Left renal cortex interstitium (tissue), 4 donors: ENCODE results near the gene KRABD2.
"Not testable (repeated sequence)": the region's sequence is repeated elsewhere in the genome, so short reads cannot be mapped to it uniquely, and the experiment has no call there.

ENCODE experiments used
- DNase-seq, 4 donors: peaks; one replicate each; pipeline ENCODE4 v3.0.0-alpha.2; 2013; ENCODE audit warnings: low read depth in 4 of 4, low spot score in 2 of 4, missing footprints in 1 of 4

KRABD2 gene

DNA sequence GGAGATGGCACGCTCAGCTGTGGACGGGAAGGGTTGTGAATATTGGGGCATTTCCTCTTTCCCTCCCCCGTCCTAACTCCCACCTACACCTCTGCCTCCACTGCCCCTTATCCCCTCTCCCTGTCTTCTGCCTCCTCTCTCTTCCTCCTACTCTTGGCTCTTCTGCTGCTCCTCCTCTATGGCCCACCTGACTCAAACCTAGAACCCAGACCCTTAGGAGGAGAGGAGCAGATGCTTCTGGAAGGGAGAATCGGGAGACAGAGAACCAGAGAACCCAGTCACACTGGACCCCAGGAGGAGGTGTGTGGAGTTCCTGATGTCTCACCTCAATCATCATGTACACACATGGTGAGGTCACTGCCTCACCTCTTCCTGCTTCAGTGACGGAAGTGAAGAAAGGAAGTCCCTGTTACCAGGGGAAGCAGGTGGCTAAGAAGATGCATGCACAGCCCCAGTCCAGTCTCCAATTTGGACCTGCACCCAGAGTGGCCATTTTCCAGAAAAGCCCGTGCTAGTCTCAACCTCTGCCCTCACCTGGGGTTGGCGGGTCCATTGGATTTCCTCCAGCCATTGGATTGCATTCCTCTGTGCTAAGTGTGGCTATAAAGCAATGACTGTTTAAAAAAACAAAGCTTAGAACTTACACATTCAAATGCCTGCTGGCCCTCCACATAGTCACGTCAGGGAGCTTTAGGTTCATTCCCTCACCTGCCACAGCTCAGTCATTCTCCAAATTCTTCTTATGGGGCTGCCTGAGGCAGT, 17.1 kb upstream of the KRABD2 start:
- no peak for DNase-seq

DNA sequence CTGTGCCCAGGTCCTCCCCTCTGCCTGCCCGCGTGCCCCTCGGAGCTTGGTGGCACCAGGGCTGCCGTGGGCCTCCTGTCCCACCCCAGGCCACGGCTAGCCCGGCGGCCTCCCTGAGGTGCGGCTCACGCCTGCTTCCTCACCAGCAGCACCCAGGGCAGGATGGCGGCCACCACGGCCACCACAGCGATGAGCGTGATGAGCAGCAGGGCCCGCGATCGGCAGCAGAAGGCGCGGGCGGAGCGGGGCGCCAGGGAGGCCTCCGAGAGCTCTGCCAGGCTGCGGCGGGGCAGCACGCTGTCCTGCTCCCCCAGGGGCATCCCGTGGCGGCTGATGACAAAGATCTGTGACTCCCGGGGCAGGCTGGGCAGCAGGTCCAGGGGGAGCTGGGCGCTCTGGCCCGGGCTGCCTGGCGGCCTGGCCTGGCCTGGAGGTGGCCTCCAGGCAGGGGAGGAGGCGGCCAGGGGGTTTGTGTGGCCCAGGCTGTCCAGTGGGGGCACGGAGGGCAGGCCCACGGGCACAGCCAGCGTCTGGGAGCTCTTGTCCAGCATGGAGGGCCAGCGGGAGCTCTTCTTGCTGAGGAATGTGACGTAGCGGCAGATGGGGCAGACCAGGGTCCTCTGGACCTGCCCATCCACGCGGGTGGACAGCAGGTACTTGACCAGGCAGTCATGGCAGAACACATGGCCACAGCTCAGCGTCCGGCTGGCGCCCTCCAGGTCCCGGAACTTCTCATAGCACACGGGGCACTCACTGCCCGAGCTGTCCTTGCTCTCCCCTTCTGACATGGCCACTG, 16.4 kb upstream of the KRABD2 start:
- no peak for DNase-seq

DNA sequence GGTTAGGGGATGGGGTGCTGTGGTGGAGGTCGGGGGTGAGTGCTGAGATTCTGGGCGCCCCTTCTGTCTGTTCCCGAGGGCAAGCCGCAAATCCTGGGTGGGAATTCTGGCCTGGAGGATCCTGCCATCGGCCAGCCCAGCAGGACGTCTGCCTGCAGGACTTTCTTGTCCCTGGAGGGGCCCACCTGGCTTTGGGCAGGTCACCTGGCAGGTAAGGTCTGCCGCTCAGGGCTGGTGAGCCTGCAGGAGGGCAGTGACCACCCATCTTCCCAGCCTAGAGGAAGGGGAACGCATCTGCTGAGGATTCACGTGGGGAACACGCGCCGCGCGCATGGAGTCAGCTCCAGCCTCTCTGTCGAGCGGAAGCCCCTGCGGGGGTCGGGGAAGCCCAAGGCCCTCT, 15.8 kb upstream of the KRABD2 start:
- DNase-seq: no peak

DNA sequence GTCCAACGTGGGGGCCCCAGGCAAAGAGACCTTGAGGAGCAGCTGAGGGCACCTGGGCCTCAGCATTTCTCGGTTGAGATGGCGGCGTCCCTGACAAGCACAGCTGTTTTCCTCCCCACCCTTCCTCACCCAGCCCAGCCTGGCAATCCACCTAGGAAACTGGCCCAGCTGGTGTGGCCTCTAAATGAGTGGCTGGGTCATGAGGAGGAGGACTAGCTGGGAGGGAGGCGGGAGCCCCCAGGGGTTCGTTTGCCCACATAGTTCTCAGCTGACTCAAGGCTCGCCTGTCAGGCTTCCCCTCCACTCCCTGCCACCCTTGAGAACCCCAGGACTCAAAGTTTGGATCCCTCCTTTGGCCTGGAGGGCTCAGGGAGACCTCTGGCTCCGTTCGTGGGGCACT, 15.2 kb upstream of the KRABD2 start:
- no peak for DNase-seq

DNA sequence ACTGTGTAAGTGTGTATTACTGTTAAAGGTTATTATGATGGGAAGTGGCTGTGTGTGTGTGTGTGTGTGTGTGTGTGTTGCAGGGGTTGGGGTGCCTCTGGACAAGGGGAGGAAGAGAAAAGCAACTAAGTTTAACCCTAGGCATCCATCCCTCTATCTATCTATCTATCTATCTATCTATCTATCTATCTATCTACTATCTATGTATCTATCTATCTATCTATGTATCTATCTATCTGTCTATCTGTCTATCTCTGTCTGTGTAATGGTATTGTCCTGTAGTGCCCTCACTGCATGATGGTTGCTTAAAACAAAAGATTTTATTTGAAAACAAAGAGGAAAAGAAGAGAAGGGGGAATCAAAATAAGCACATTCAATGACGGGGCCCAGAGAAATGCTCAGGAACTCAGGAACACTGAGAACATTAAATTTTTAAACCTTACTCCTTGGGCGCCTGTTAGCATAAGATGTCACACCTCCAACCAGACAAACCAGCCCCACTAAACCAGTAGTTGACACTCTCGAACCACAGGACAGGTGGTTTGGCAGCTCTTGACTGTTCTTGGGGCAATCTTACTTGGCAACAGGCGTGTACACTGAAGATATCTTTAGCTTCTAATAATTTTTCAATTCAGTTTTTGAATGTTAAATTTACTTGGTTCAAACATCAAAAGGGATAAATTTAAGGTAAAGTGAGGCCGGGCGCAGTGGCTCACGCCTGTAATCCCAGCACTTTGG, 11.6 kb upstream of the KRABD2 start:
- DNase-seq: no peak

DNA sequence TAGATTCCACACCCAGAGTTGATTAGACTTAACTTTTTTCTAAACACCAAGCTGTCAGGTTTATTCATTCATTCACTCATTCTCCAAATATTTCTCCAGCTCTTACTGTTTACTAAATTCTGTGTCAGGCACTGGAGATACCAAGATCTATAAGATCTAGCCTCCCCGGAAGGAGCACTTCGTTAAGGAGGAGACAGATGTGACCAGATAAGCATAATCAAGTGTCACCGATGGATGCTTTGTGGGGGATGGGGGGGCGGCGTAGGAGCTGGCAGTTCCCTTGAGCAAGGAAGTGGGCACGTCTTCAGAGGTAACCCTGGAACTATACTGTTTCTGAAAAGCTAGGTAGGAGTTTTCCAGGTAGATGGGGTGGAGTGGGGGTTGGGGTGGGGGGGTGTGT, 10.3 kb upstream of the KRABD2 start:
- no peak for DNase-seq

DNA sequence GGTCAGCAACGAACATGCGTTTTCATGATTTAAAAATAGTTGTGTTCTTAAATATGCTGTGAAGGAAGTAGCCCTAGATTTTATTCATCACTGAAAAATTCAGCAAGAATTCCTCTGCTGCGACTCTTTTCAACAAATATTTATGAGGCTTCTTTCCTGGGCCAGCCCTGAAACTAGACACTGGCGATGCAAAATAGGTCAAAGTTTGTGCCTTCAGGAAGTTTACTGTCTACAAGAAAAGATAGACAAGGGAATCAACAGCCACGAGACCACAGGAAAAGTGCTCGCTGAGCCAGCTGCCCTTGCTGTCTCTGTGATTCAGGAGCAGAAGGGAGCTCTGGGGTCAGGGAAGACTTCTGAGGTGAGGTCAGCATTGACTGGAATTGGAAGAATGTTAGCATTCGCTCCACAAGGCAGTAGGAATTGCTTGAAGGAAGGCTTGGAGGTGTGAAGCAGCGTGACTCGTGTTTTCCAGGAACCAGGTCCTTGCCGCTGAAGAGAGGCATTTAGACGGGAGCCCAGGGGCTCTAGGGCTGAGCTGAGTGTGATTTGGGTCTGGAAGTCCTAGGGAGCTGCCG, 8.4 kb upstream of the KRABD2 start:
- DNase-seq: no peak

DNA sequence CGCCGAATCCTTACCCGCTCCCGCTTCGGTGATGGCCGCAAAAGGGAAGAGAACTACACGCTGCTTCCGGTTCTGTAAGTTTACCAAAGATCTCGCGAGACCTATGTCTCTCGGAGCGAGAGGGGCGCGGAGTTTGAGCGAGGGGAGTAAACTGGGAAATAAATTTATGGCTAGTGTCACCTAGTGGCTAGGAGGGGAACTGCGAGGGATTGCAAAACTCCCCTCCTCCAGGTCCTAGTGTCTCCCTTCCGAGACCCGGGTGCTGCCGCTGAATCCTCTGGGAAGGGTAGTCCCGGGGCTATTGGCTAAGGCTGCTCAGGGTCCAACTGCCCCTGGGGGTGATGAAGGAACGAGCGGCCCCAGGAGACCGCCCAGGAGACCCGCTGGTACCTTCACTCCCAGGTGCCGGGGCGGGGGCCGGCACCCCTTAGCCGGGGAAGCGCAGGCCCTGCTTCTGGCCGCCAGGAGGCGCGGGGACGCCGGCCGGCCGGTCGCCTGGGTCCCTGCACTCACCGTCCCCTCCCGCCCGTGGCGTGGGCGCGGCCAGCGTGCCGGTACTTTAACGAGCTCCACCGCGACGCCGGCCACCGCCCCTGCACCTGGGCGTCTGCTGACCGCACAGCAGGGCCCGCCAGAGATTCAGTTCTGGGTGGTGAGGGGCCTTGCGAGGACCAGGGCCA, 6.8 kb upstream of the KRABD2 start, which contains the start of gene RPL26:
Gene RPL26, minus strand, starts transcription at position 51 of the 680 bp plus-strand sequence. CDS start 883 bp downstream, outside the sequence.
- DNase-seq: peak; percentile 91 to 99 (median 98)

DNA sequence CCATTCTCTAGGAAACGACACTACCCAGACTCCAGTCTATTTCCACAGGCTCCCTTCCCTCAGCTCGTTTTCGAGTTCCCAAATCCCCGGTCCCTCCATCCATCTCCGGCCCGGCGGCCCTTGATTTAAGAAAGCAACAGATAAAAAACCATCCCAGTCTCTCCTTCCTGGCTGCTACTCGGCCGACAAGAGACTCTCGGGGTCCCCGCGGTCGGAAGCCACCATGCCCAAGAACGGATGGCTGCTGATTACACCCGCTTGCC, 6.3 kb upstream of the KRABD2 start:
- DNase-seq: no peak

DNA sequence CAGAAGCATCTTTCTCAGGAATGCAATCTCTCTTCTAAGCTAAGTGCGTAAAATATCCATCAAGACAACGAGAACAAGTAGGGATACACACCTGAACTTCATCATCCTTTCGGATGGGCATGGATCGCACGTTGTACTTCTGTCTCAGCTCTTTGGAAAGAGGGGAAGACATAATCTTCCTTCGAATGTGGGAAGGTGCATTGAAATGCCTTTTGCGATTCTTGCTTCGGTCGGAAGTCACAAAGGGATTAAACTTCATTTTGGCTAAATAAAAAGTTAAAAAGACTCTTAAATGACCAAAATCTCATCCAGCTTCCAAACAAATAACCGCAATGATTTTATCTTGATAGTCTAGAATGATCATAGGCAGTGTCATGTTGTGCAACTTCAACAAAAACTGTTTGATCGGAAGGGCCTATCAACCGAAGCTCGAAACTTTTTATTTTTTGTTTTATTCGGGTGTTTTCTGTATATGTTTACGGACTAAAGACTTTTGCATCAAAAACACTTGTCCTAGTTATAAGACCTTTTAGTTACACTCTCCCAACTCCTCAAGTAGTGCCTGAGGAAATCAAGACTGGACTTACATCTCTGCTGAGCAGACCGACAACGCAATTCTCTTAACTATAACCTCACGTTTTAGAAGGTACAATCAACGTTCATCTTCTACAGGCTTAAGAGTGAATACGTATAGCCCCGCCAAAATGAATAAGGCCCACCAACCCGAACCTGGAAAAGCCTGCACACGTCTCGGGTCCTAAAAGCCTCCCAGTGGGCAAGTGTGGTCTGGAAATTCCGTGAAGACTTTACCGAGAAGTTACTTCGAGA, 5.8 kb upstream of the KRABD2 start:
- DNase-seq: no peak

DNA sequence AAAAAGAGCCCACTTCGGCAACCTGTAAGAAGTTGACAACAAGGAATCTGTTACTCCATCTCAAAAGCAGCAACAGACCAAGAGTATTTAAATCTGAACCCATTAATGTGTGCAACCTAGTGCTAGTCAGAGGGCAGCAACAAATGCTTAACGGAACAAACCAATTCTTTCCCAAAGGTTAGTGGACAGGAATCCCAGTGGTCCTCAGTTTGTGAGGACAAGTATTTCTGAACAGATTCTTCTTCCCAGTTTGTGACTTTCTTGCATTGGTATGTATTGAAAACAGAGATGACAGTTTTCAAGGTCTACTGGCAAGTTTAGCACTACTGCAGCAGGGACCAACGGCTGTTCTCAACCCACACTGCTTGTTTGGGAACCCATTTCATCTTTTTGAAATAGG, 3.5 kb upstream of the KRABD2 start:
- DNase-seq: no peak

DNA sequence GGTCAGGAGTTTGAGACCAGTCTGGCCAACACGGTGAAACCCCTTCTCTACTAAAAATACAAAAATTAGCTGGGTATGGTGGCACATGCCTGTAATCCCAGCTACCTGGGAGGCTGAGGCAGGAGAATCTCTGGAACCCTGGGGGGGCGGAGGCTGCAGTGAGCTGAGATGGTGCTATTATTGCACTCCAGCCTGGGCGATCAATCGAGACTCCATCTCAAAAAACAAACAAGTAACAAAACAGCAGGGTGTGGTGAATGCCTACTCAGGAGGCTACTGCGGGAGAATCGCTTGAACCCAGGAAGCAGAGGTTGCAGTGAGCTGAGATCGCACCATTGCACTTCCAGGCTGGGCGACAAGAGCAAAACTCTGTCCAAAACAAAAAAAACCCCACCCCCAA, 1.6 kb upstream of the KRABD2 start:
- DNase-seq: not testable (repeated sequence)

DNA sequence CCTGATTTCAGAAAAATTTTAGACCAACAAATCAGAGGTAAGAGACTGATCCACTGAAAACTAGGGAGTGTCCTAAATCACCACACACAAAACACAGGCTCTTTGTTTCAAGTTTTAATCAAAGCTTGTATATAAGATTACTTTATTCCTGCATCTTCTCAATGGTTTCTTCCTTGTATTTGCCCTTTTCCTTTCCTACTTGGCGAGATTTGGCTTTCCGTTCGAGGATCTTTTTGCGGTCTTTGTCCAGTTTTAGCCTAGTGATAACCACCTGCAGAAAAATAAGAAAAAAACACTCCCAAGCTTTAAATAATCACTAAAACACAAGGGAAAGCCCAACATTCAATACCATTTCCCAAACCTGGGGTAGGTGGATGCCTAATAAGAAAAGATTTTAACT, 918 bp upstream of the KRABD2 start:
- DNase-seq: no peak

DNA sequence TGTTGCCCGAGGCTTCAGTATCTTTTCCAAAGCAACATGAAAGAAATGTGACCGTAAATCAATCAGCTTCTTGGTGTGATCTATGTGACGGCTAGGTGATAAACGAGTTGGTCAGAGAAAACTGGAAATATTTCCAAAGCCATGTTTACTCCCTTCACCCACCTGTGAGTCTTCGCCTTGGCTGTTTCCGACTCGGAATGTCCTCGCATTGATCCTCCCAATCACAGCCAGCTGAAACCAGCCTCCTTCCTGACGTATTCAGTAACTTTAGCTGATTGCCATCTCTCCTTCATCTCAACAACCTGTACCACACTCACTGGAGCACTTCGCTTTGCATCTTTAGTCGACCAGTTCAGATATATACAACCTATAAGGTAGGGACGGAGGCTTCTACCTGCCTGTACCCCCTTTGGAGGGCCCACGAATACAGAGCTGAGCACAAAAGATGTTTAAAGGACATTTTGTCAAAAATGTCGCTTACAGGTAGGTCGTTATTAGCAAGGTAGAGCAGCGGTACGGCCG, 705 bp downstream of the KRABD2 start:
- peak in 1 of 4 donors; percentile 50 for DNase-seq

DNA sequence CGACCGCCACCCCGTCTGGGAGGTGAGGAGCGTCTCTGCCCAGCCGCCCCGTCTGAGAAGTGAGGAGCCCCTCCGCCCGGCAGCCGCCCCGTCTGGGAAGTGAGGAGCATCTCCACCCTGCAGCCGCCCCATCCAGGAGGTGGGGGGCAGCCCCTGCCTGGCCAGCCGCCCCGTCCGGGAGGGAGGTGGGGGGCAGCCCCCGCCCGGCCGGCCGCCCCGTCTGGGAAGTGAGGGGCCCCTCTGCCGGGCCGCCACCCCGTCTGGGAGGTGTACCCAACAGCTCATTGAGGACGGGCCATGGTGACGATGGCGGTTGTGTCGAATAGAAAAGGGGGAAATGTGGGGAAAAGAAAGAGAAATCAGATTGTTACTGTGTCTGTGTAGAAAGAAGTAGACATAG, 2.6 kb downstream of the KRABD2 start:
- not testable (repeated sequence) for DNase-seq

DNA sequence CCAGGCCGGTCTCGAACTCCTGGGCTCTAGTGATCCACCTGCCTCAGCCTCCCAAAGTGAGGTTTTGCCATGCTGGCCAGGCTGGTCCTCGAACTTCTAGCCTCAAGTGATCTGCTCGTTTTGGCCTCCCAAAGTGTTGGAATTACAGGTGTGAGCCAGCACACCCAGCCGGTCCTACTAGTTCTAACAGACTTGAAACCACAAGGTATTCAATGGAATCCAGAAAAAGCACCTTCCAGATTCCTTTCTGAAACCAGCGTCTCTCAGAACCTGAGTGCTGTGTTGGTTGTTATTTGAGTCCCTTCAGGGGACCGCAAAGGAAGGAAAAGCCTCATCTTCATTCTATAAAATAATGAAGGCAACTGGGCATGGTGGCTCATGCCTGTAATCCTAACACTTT, 4.1 kb downstream of the KRABD2 start:
- no peak for DNase-seq

DNA sequence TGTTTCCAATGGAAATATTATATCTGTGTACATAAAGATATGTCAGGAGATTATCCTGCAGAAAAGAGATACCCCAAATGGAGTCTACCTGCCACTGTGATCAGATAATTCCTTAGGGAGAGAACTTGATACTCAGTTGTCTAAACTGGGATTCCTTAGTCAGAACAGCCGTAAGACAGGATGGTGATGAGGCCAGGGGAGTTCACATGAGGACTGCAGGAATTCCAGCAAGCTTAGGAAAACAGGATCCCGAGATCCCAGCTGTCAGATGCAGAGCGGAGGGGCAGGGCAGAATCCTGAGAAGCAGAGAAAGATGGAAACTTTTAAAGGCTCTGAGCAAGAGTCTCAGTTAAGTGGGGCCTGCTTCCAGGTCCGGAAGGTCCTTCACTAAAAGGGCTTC, 4.7 kb downstream of the KRABD2 start:
- DNase-seq: no peak

DNA sequence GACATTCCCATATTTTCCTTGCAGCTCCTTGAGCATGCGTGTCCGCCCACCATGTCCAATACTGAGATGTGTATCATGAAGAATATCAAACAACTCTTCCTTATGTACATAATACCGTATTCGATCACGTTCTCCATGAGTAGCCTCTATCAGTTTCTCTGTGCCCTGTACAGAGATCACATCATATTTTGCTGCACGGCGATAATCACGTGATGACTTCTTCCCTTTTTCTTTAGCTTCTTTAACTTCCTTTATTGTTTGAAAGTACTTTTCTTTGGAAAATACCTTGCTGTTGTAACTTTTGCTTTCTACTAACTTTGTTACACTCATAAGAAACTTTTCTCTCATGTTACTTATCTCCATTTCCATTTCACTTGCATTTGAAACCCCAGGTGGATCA, 6.6 kb downstream of the KRABD2 start:
- no peak for DNase-seq

DNA sequence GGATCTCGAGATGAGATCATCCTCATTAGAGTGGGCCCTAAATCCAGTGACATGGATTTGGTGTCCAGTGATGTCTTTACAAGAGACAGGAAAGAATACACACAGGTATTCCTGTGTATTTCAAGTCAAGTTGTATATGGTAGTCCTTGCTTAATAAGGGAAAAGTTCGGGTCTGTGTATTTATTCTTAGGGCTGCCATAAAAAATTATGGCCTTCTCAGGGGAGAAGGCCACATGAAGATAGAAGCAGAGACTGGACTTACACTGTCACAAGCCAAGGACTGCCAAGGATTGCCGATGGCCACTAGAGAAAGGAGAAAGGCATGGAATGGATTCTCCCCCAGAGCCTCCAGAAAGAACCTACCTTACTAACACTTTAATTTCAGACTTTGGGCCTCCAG, 8.3 kb downstream of the KRABD2 start:
- DNase-seq: no peak

DNA sequence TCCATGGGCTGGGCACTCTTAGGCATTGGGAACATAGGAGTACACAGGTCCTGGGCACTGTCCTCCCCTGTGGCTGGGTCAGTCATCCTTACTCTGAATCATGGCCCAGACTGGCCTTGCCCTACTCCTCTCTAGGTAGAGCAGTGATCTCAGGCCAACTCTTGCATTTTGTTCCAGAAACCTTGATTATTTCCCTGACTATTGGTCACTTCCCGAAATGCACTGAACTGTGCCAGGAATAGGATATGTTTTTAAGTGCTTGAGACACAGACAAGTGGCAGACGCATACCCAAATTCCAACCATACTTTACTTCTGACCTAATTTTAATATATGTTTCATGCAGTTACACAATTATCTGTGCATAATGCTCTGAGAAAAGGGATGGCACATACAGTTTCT, 10.3 kb downstream of the KRABD2 start:
- no peak for DNase-seq
